Panc1 (cell line): ENCODE data around the gene PXDN.

Source experiments
- SIN3A ChIP-seq: IDR thresholded peaks from 2 replicates; pipeline ENCODE4 v1.6.1; 2012; ENCODE audit warnings: low read depth, mild to moderate bottlenecking, low read length, moderate library complexity, borderline replicate concordance; ENCODE audit not compliant: insufficient read depth
- TCF7L2 ChIP-seq: IDR thresholded peaks from 2 replicates; pipeline ENCODE4 v1.6.1; 2011; ENCODE audit warnings: mild to moderate bottlenecking, low read depth, low read length, inconsistent platforms
- TF ChIP-seq, protein P1 (sequence below): fragments of 450-650 bp; IDR thresholded peaks from 2 replicates; pipeline ENCODE4 v1.5.1; 2017; ENCODE audit warnings: mild to moderate bottlenecking
- TF ChIP-seq, protein P2 (sequence below), 2 experiments: IDR thresholded peaks; 2 replicates each; pipeline ENCODE4 v1.6.1; 2011 to 2012; ENCODE audit warnings: low read depth in 2 of 2, control low read depth in 1 of 2, low read length in 1 of 2, mild to moderate bottlenecking in 1 of 2, moderate library complexity in 1 of 2; ENCODE audit not compliant: insufficient read depth in 1 of 2

- TF ChIP-seq, protein P1, sequence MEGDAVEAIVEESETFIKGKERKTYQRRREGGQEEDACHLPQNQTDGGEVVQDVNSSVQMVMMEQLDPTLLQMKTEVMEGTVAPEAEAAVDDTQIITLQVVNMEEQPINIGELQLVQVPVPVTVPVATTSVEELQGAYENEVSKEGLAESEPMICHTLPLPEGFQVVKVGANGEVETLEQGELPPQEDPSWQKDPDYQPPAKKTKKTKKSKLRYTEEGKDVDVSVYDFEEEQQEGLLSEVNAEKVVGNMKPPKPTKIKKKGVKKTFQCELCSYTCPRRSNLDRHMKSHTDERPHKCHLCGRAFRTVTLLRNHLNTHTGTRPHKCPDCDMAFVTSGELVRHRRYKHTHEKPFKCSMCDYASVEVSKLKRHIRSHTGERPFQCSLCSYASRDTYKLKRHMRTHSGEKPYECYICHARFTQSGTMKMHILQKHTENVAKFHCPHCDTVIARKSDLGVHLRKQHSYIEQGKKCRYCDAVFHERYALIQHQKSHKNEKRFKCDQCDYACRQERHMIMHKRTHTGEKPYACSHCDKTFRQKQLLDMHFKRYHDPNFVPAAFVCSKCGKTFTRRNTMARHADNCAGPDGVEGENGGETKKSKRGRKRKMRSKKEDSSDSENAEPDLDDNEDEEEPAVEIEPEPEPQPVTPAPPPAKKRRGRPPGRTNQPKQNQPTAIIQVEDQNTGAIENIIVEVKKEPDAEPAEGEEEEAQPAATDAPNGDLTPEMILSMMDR, result no peak
- no peak for TF ChIP-seq TCF7L2
- TF ChIP-seq, protein P2, sequence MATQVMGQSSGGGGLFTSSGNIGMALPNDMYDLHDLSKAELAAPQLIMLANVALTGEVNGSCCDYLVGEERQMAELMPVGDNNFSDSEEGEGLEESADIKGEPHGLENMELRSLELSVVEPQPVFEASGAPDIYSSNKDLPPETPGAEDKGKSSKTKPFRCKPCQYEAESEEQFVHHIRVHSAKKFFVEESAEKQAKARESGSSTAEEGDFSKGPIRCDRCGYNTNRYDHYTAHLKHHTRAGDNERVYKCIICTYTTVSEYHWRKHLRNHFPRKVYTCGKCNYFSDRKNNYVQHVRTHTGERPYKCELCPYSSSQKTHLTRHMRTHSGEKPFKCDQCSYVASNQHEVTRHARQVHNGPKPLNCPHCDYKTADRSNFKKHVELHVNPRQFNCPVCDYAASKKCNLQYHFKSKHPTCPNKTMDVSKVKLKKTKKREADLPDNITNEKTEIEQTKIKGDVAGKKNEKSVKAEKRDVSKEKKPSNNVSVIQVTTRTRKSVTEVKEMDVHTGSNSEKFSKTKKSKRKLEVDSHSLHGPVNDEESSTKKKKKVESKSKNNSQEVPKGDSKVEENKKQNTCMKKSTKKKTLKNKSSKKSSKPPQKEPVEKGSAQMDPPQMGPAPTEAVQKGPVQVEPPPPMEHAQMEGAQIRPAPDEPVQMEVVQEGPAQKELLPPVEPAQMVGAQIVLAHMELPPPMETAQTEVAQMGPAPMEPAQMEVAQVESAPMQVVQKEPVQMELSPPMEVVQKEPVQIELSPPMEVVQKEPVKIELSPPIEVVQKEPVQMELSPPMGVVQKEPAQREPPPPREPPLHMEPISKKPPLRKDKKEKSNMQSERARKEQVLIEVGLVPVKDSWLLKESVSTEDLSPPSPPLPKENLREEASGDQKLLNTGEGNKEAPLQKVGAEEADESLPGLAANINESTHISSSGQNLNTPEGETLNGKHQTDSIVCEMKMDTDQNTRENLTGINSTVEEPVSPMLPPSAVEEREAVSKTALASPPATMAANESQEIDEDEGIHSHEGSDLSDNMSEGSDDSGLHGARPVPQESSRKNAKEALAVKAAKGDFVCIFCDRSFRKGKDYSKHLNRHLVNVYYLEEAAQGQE (IDR thresholded peaks at IDR 0.05; ENCODE audit: insufficient read depth in 1 of 2, low read depth in 2 of 2, low read length in 1 of 2), result no peak
- TF ChIP-seq SIN3A, result no peak
Measured at GRCh38 chr2:1681323-1682180, 62.8 kb downstream of the PXDN start.
